Naive thymus-derived CD8-positive, alpha-beta T cell (primary cell): ENCODE data around the gene BMP10. TPM values are rescaled to one million over a fixed set of nuclear protein-coding genes. Genes with fewer than 3 reads are reported as not detected.

Experiments used
- ATAC-seq, 2 donors: fragments of 150-1000 bp; cut with Tn5 transposase in 1 of 2; sonication (Bioruptor Pico), chemical (Tn5 transposase) in 1 of 2; 1 replicate in 1 of 2; 2 replicates in 1 of 2; pipeline ENCODE4 v1.10.0; 2021; ENCODE audit warnings: mild to moderate bottlenecking in 2 of 2, moderate library complexity in 2 of 2
- POLR2A ChIA-PET: fragments of 350-600 bp; sonication (Branson Sonifier 250); formaldehyde crosslinking; loops from one replicate; lab custom pipeline; 2021; ENCODE audit warnings: antibody characterized with exemption; lab: Charles Lee
- DNase-seq, 10 donors: peaks; one replicate each; pipeline versions ENCODE4 v3.0.0 to v3.0.0-alpha.2; 2020 to 2022
- H3K27ac Mint-ChIP-seq, 10 donors: one replicate each; pipeline ENCODE4 v1.8.0; 2020 to 2022; ENCODE audit warnings: mild to moderate bottlenecking in 10 of 10, mixed read lengths in 10 of 10, moderate library complexity in 4 of 10, inconsistent platforms in 1 of 10
- H3K27me3 Mint-ChIP-seq, 5 donors: one replicate each; pipeline ENCODE4 v1.8.0; 2021 to 2022; ENCODE audit warnings: mixed read lengths in 5 of 5
- H3K36me3 Mint-ChIP-seq, 3 donors: one replicate each; pipeline ENCODE4 v1.8.0; 2020 to 2022; ENCODE audit warnings: mixed read lengths in 3 of 3, mild to moderate bottlenecking in 2 of 3, inconsistent platforms in 1 of 3
- H3K4me1 Mint-ChIP-seq, 4 donors: one replicate each; pipeline ENCODE4 v1.8.0; 2021 to 2022; ENCODE audit warnings: mixed read lengths in 4 of 4
- H3K4me3 Mint-ChIP-seq, 10 donors: one replicate each; pipeline ENCODE4 v1.8.0; 2020 to 2022; ENCODE audit warnings: mild to moderate bottlenecking in 10 of 10, mixed read lengths in 10 of 10, moderate library complexity in 6 of 10, inconsistent platforms in 1 of 10
- H3K9me3 Mint-ChIP-seq, 9 donors: one replicate each; pipeline ENCODE4 v1.8.0; 2020 to 2022; ENCODE audit warnings: mixed read lengths in 9 of 9, mild to moderate bottlenecking in 3 of 9, inconsistent platforms in 1 of 9, moderate library complexity in 1 of 9
- polyA plus RNA-seq, 3 donors: library from polyadenylated mRNA; unstranded; fragments of 300-500 nt; fragmentation: Illumina TruSeq; gene quantifications; one replicate each; pipeline ENCODE4 v1.2.3, GENCODE V29; 2021
- total RNA-seq, 8 experiments: library from RNA in 2 of 8; stranded (reverse) in 2 of 8; gene quantifications; one replicate each; pipeline ENCODE4 v1.2.3 and lab custom pipeline; 2021 to 2026

The BMP10 gene
- total and polyA plus RNA-seq, 5 experiments from 2014 or later: not detected

- POLR2A ChIA-PET: interaction anchor here (0.6 to 1.6 kb wide), 5 partner anchors 8 to 548 kb away, joined by 3 to 5 read pairs (median 5); no protein-coding TSS in a partner anchor
- Mint-ChIP-seq H3K9me3 (no peaks in the 10 kb centered on the region), H3K27ac (peak overlapping the region in 1 of 10 donors; percentile 51), H3K4me3 (no peak overlapping the region), H3K36me3 (no peaks in the 10 kb centered on the region), H3K4me1 (peaks cover 7 to 31% (median 13%) of the 10 kb centered on the region in 4 donors), H3K27me3 (no peaks in the 10 kb centered on the region)
- DNase-seq (peak in 1 of 10 donors; percentile 17), ATAC-seq (no peak)
These were observed 31.9 kb downstream of the BMP10 start for GRCh38 chr2:68839260-68839833.

DNA sequence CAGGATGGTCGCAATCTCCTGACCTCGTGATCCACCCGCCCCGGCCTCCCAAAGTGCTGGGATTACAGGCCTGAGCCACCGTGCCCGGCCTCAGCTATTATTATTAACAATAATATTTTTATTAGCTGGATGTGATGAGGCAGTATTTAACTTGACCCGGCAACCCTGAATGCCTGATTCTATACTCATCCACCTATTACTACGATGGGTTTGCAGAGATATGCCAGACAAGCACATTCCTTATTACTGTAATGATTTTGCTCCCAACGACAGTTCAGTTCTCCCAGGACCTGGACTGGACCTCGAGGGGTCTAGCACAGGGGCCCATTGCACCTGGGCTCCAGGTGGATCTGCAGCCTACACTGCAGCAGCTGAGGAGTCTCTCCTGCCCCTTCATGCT, 32.6 kb downstream of the BMP10 start:
- Mint-ChIP-seq H3K27me3 (no peaks in the 10 kb centered on the region), H3K9me3 (no peaks in the 10 kb centered on the region), H3K36me3 (no peaks in the 10 kb centered on the region), H3K4me3 (no peak overlapping the region), H3K4me1 (peaks cover 7 to 38% (median 14%) of the 10 kb centered on the region in 4 donors), H3K27ac (no peak overlapping the region)
- DNase-seq: no peak
- ATAC-seq: no peak
- POLR2A ChIA-PET: interaction anchor here (0.6 to 1.6 kb wide), 4 partner anchors 9 to 72 kb away, joined by 3 to 5 read pairs (median 4); no protein-coding TSS in a partner anchor

DNA sequence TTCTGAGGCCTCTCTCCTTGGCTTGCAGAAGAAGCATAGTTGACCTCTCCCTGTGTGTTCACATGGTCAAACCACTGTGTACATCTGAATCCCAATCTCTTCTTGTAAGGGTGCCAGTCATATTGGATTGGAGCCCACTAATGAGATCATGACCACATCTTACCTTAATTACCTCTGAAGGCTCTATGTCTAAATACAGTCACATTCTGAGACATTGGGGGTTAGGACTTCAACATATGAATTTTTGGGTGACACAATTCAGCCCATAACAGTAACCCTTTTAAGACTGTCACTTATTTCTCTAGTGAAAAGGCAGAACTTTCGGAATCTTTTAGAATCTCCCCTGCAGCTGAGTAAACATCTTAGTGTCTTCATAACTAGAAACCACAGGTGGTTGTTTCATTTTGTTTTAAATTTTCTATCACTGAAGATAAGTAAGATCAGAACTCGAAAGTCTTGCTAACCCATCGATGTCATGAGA, 33.3 kb downstream of the BMP10 start:
- no peak for ATAC-seq
- POLR2A ChIA-PET: interaction anchor here (1.6 kb wide), 2 partner anchors 70 to 72 kb away, joined by 5 read pairs; no protein-coding TSS in a partner anchor
- no peak overlapping the region for H3K4me3 Mint-ChIP-seq

GRCh38 chr2:68837164-68837860, 33.9 kb downstream of the BMP10 start:
- no peaks in the 10 kb centered on the region for H3K36me3 Mint-ChIP-seq
- ATAC-seq: peak; percentile 83 to 94
- peak; percentile 49 to 81 (median 65) for DNase-seq
- peak overlapping the region in 1 of 10 donors; percentile 27 for H3K4me3 Mint-ChIP-seq
- no peaks in the 10 kb centered on the region for H3K9me3 Mint-ChIP-seq
- POLR2A ChIA-PET: no interaction called here
- peaks cover 12 to 51% (median 22%) of the 10 kb centered on the region in 4 donors for H3K4me1 Mint-ChIP-seq
- peak overlapping the region in 1 of 10 donors; percentile 17 for H3K27ac Mint-ChIP-seq
- H3K27me3 Mint-ChIP-seq: no peaks in the 10 kb centered on the region

More for the DNA sequence above, 33.3 kb downstream of the BMP10 start:
- H3K27me3 Mint-ChIP-seq: no peaks in the 10 kb centered on the region
- no peaks in the 10 kb centered on the region for H3K9me3 Mint-ChIP-seq
- H3K4me1 Mint-ChIP-seq: peaks cover 8 to 45% (median 16%) of the 10 kb centered on the region in 4 donors
- no peak for DNase-seq
- no peaks in the 10 kb centered on the region for H3K36me3 Mint-ChIP-seq
- H3K27ac Mint-ChIP-seq: peak overlapping the region in 1 of 10 donors; percentile 17

DNA sequence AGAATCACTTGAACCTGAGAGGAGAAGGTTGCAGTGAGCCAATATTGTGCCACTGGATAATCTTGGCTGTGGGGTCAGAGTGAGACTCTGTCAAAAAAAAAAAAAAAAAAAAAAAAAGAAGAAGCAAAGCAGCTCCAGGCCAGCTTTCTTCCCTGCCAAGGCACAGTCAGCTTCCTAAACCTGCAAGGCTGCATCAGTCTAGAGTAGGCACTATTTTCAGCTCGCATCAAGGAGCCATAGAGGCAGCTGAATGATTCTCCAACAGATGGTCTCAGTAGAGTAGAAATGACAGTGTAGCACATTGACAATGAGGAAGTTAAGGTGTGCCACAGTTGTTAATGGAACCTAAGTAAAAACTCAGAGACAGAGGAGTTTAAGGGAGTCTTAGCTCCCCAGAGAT, 35.6 kb downstream of the BMP10 start:
- no peak for ATAC-seq
- no peaks in the 10 kb centered on the region for H3K27me3 Mint-ChIP-seq
- H3K4me3 Mint-ChIP-seq: no peak overlapping the region
- H3K4me1 Mint-ChIP-seq: peaks cover 21 to 68% (median 39%) of the 10 kb centered on the region in 4 donors
- H3K27ac Mint-ChIP-seq: peak overlapping the region in 1 of 10 donors; percentile 27
- POLR2A ChIA-PET: interaction anchor here (0.6 to 1.6 kb wide), 3 partner anchors 70 to 1145 kb away, joined by 3 to 7 read pairs (median 5); no protein-coding TSS in a partner anchor
- no peak for DNase-seq
- H3K36me3 Mint-ChIP-seq: no peaks in the 10 kb centered on the region
- H3K9me3 Mint-ChIP-seq: no peaks in the 10 kb centered on the region

GRCh38 chr2:68834737-68835376, 36.3 kb downstream of the BMP10 start:
- Mint-ChIP-seq H3K27me3 (no peaks in the 10 kb centered on the region), H3K9me3 (no peaks in the 10 kb centered on the region), H3K27ac (peak overlapping the region in 4 of 10 donors; percentile 12 to 40 (median 31)), H3K4me3 (no peak overlapping the region), H3K4me1 (peaks cover 24 to 76% (median 47%) of the 10 kb centered on the region in 4 donors), H3K36me3 (no peaks in the 10 kb centered on the region)
- POLR2A ChIA-PET: interaction anchor here (0.7 to 1.3 kb wide), 2 partner anchors 10 to 69 kb away, joined by 3 to 7 read pairs; no protein-coding TSS in a partner anchor
- ATAC-seq: no peak
- DNase-seq: no peak

DNA sequence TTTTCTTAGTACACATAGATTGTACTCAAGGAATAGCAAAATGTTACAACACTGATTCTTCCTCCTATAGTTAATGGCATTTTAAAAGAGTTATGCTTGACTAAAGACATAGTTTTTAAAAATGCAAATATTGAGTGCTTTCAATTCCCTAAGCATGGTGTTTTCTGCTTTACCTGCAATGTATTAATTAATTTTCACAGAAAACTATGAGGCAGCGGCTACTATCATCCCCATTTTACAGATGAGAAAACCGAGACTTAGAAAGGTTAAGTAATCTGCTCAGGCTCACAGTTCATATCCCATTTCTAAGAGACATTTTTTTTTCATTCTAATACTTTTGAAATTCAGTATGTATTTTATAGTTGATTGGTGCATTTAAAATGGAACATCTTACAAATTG, 38.0 kb downstream of the BMP10 start:
- no peaks in the 10 kb centered on the region for H3K9me3 Mint-ChIP-seq
- POLR2A ChIA-PET: interaction anchor here (1.1 kb wide), 1 partner anchor 81 kb away, joined by 3 read pairs; no protein-coding TSS in a partner anchor
- no peaks in the 10 kb centered on the region for H3K27me3 Mint-ChIP-seq
- peaks cover 0 to 1% (median 0%) of the 10 kb centered on the region in 3 donors for H3K36me3 Mint-ChIP-seq
- DNase-seq (no peak), ATAC-seq (no peak)
- H3K4me1 Mint-ChIP-seq: peaks cover 37 to 93% (median 64%) of the 10 kb centered on the region in 4 donors
- peak overlapping the region in 5 of 10 donors; percentile 55 to 96 (median 88) for H3K27ac Mint-ChIP-seq
- no peak overlapping the region for H3K4me3 Mint-ChIP-seq

DNA sequence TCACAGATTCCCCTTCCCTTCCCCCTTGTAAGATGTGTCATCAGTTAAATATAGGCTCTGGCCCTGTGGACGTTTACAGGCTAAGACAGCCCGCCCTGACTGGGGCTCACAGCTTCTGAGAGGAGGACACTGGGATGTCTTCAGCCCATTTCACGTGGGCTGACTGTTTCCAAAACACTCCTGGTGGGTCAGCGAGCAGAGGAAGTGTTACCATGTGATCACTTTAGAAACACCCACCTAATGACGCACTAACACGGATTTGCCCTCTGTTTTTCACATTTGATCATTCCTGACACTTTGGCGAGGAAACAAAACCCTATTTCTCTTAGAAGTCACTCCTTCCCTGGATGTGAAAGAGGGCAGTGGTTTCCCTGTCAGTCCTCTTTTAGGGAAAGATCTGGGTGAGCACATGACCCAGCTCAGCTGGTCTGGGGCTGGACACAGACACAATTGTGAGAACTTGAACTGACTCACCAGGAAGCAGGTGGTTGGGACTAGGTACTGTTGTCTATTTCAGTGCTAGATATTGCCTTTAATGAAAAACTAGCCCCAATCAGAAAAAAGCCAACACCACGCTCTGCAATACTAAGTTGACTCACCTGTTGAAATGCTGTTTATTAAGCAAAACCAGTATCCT, 38.8 kb downstream of the BMP10 start:
- H3K27me3 Mint-ChIP-seq: no peaks in the 10 kb centered on the region
- peaks cover 0 to 9% (median 0%) of the 10 kb centered on the region in 3 donors for H3K36me3 Mint-ChIP-seq
- DNase-seq (peak in 4 of 10 donors; percentile 4 to 42 (median 11)), ATAC-seq (peak in 1 of 2 donors; percentile 54)
- peak overlapping the region in 9 of 10 donors; percentile 49 to 72 (median 56) for H3K4me3 Mint-ChIP-seq
- peak overlapping the region; percentile 55 to 96 (median 86) for H3K27ac Mint-ChIP-seq
- no peaks in the 10 kb centered on the region for H3K9me3 Mint-ChIP-seq
- peaks cover 37 to 93% (median 66%) of the 10 kb centered on the region in 4 donors for H3K4me1 Mint-ChIP-seq
- POLR2A ChIA-PET: no interaction called here

GRCh38 chr2:68831686-68832232, 39.4 kb downstream of the BMP10 start:
- ATAC-seq (peak in 1 of 2 donors; percentile 38), DNase-seq (no peak)
- no peaks in the 10 kb centered on the region for H3K27me3 Mint-ChIP-seq
- H3K36me3 Mint-ChIP-seq: peaks cover 0 to 12% (median 0%) of the 10 kb centered on the region in 3 donors
- no peaks in the 10 kb centered on the region for H3K9me3 Mint-ChIP-seq
- H3K27ac Mint-ChIP-seq: peak overlapping the region in 9 of 10 donors; percentile 55 to 96 (median 88)
- peak overlapping the region in 9 of 10 donors; percentile 49 to 72 (median 56) for H3K4me3 Mint-ChIP-seq
- POLR2A ChIA-PET: interaction anchor here (1.7 kb wide), 1 partner anchor 16 kb away, joined by 4 read pairs; no protein-coding TSS in a partner anchor
- peaks cover 34 to 88% (median 64%) of the 10 kb centered on the region in 4 donors for H3K4me1 Mint-ChIP-seq

GRCh38 chr2:68829749-68830148, 41.4 kb downstream of the BMP10 start:
- peak; percentile 33 to 50 for ATAC-seq

More at GRCh38 chr2:68829749-68830148, 41.4 kb downstream of the BMP10 start:
- H3K27ac Mint-ChIP-seq: peak overlapping the region; percentile 87 to 98 (median 92)
- H3K36me3 Mint-ChIP-seq: peaks cover 4 to 32% (median 6%) of the 10 kb centered on the region in 3 donors
- no peaks in the 10 kb centered on the region for H3K9me3 Mint-ChIP-seq
- POLR2A ChIA-PET: interaction anchor here (0.8 to 2.8 kb wide), 15 partner anchors 9 to 363 kb away, joined by 3 to 14 read pairs (median 4); partner anchors contain the start of genes APLF and FBXO48
- peaks cover 32 to 75% (median 69%) of the 10 kb centered on the region in 4 donors for H3K4me1 Mint-ChIP-seq
- H3K27me3 Mint-ChIP-seq: no peaks in the 10 kb centered on the region
- H3K4me3 Mint-ChIP-seq: peak overlapping the region; percentile 46 to 93 (median 79)
- DNase-seq: peak in 1 of 10 donors; percentile 26
